HEK293 (cell line): Measurements from ENCODE around the gene CLDN10.

Experiments used
- CTCF ChIP-seq: fragments of 450-650 bp; formaldehyde crosslinking; IDR thresholded peaks from 2 replicates; pipeline ENCODE4 v1.5.1; 2016; ENCODE audit warnings: missing biosample characterization, missing genetic modification characterization
- ELK4 ChIP-seq: IDR thresholded peaks from 2 replicates; pipeline ENCODE4 v1.6.1; 2011; ENCODE audit warnings: mild to moderate bottlenecking, low read depth, low read length, borderline replicate concordance
- KLF7 ChIP-seq: fragments of 450-650 bp; formaldehyde crosslinking; IDR thresholded peaks from 2 replicates; pipeline ENCODE4 v1.5.1; 2016; ENCODE audit warnings: missing biosample characterization, missing genetic modification characterization, borderline replicate concordance
- SETDB1 ChIP-seq: IDR thresholded peaks from one replicate; pipeline ENCODE4 v1.6.1; 2017; ENCODE audit warnings: mild to moderate bottlenecking, low read length, moderate library complexity, mixed read lengths; ENCODE audit not compliant: insufficient read length
- SP2 ChIP-seq: fragments of 450-650 bp; formaldehyde crosslinking; IDR thresholded peaks from 2 replicates; pipeline ENCODE4 v1.5.1; 2016; ENCODE audit warnings: missing biosample characterization, missing genetic modification characterization
- ZNF112 ChIP-seq: fragments of 450-650 bp; formaldehyde crosslinking; IDR thresholded peaks from 2 replicates; pipeline ENCODE4 v1.5.0; 2017; ENCODE audit warnings: missing biosample characterization, missing genetic modification characterization
- ZNF114 ChIP-seq: fragments of 450-650 bp; formaldehyde crosslinking; IDR thresholded peaks from 2 replicates; pipeline ENCODE4 v1.5.0; 2017; ENCODE audit warnings: missing biosample characterization, missing genetic modification characterization
- ZNF174 ChIP-seq: fragments of 450-650 bp; formaldehyde crosslinking; IDR thresholded peaks from 2 replicates; pipeline ENCODE4 v1.5.0; 2017; ENCODE audit warnings: missing biosample characterization, mild to moderate bottlenecking, missing genetic modification characterization
- ZNF223 ChIP-seq: fragments of 450-650 bp; formaldehyde crosslinking; IDR thresholded peaks from 2 replicates; pipeline ENCODE4 v1.5.1; 2016; ENCODE audit warnings: missing biosample characterization, missing genetic modification characterization
- ZNF311 ChIP-seq: fragments of 450-650 bp; formaldehyde crosslinking; IDR thresholded peaks from 2 replicates; pipeline ENCODE4 v1.5.1; 2017; ENCODE audit warnings: missing biosample characterization, missing genetic modification characterization, borderline replicate concordance
- ZNF473 ChIP-seq: fragments of 450-650 bp; formaldehyde crosslinking; IDR thresholded peaks from 2 replicates; pipeline ENCODE4 v1.5.1; 2017; ENCODE audit warnings: missing biosample characterization, missing genetic modification characterization

GRCh38 chr13:95627590-95627989, 75.1 kb downstream of the CLDN10 start:
- TF ChIP-seq ZNF311 (tag by site-specific recombination) (no peak), KLF7 (tag by site-specific recombination) (no peak), SP2 (tag by site-specific recombination) (no peak), ZNF174 (no peak), CTCF (no peak), ZNF223 (tag by site-specific recombination) (no peak), ZNF112 (tag by site-specific recombination) (no peak), ELK4 (no peak), ZNF473 (tag by site-specific recombination) (no peak), SETDB1 (no peak), ZNF114 (no peak)
